ENCODE measurements around the gene IKZF3.

Gene IKZF3

GRCh38 chr17:39863918-39864746, at the start of gene IKZF3:
Gene IKZF3, minus strand, starts transcription at chr17:39864312. Its CDS starts 186 bp downstream, at chr17:39864126.
- no peaks in the 10 kb centered on the region for H3K9me2 ChIP-seq (replicated peaks; ENCODE audit: low read depth, low read length)
- H3K79me2 ChIP-seq (ENCODE audit: insufficient read depth, low read length): no peaks in the 10 kb centered on the region
- H3K27me3 ChIP-seq (ENCODE audit: insufficient read depth, low read length, poor library complexity, severe bottlenecking): peaks cover 49% of the 10 kb centered on the region
- H3K4me2 ChIP-seq (ENCODE audit: low read depth, low read length, poor library complexity, severe bottlenecking): peak within 1 kb of the TSS; percentile 56
- no peaks in the 10 kb centered on the region for H3K9me3 ChIP-seq (ENCODE audit: insufficient read depth, low read depth, low read length)
- H2AFZ ChIP-seq (ENCODE audit: low read length): peak within 1 kb of the TSS; percentile 37
- no peak within 1 kb of the TSS for H3K9ac ChIP-seq (ENCODE audit: low read depth, low read length, poor library complexity, severe bottlenecking)
- no peaks in the 10 kb centered on the region for H4K20me1 ChIP-seq (ENCODE audit: insufficient read depth, low read length, poor library complexity, severe bottlenecking)
- no peaks in the 10 kb centered on the region for H3K4me1 ChIP-seq (ENCODE audit: insufficient read depth, low read length, poor library complexity, severe bottlenecking)
- TF ChIP-seq CTCF (conservative IDR thresholded peaks at IDR 0.05; ENCODE audit: low read length) (peak; percentile 45), EZH2phosphoT487 (IDR thresholded peaks at IDR 0.05; ENCODE audit: borderline replicate concordance) (no peak)
- H3K36me3 ChIP-seq (ENCODE audit: insufficient read depth, low read length): no peaks in the 10 kb centered on the region
- no peaks in the 10 kb centered on the region for H3F3A ChIP-seq (ENCODE audit: low read depth)
- peak within 1 kb of the TSS; percentile 56 for H3K4me3 ChIP-seq (ENCODE audit: low read length, poor library complexity, severe bottlenecking)

- no peak overlapping the region for H3K9ac ChIP-seq (ENCODE audit: low read depth, low read length, poor library complexity, severe bottlenecking)
- TF ChIP-seq EZH2phosphoT487 (IDR thresholded peaks at IDR 0.05; ENCODE audit: borderline replicate concordance) (no peak), CTCF (conservative IDR thresholded peaks at IDR 0.05; ENCODE audit: low read length) (no peak)
- no peaks in the 10 kb centered on the region for H3K36me3 ChIP-seq (ENCODE audit: insufficient read depth, low read length)
- no peak overlapping the region for H3K4me2 ChIP-seq (ENCODE audit: low read depth, low read length, poor library complexity, severe bottlenecking)
- H3K79me2 ChIP-seq (ENCODE audit: insufficient read depth, low read length): no peaks in the 10 kb centered on the region
- H3F3A ChIP-seq (ENCODE audit: low read depth): no peaks in the 10 kb centered on the region
- peaks cover under 1% of the 10 kb centered on the region for H3K4me1 ChIP-seq (ENCODE audit: insufficient read depth, low read length, poor library complexity, severe bottlenecking)
- H3K9me3 ChIP-seq (ENCODE audit: insufficient read depth, low read depth, low read length): no peaks in the 10 kb centered on the region
- no peak overlapping the region for H3K4me3 ChIP-seq (ENCODE audit: low read length, poor library complexity, severe bottlenecking)
- H3K27me3 ChIP-seq (ENCODE audit: insufficient read depth, low read length, poor library complexity, severe bottlenecking): no peaks in the 10 kb centered on the region
- no peak overlapping the region for H2AFZ ChIP-seq (ENCODE audit: low read length)
- H4K20me1 ChIP-seq (ENCODE audit: insufficient read depth, low read length, poor library complexity, severe bottlenecking): no peaks in the 10 kb centered on the region
- H3K9me2 ChIP-seq (replicated peaks; ENCODE audit: low read depth, low read length): no peaks in the 10 kb centered on the region
Observed at GRCh38 chr17:39908789-39909352, 44.8 kb upstream of the IKZF3 start.

GRCh38 chr17:39904990-39905288, 40.8 kb upstream of the IKZF3 start:
- Histone ChIP-seq H3F3A (ENCODE audit: low read depth) (no peaks in the 10 kb centered on the region), H3K9me2 (replicated peaks; ENCODE audit: low read depth, low read length) (no peaks in the 10 kb centered on the region), H3K27me3 (ENCODE audit: insufficient read depth, low read length, poor library complexity, severe bottlenecking) (no peaks in the 10 kb centered on the region), H3K79me2 (ENCODE audit: insufficient read depth, low read length) (no peaks in the 10 kb centered on the region), H3K9ac (ENCODE audit: low read depth, low read length, poor library complexity, severe bottlenecking) (no peak overlapping the region), H3K36me3 (ENCODE audit: insufficient read depth, low read length) (no peaks in the 10 kb centered on the region), H3K4me2 (ENCODE audit: low read depth, low read length, poor library complexity, severe bottlenecking) (no peak overlapping the region), H4K20me1 (ENCODE audit: insufficient read depth, low read length, poor library complexity, severe bottlenecking) (no peaks in the 10 kb centered on the region), H3K4me3 (ENCODE audit: low read length, poor library complexity, severe bottlenecking) (no peak overlapping the region), H3K4me1 (ENCODE audit: insufficient read depth, low read length, poor library complexity, severe bottlenecking) (peaks cover 8% of the 10 kb centered on the region), H3K9me3 (ENCODE audit: insufficient read depth, low read depth, low read length) (no peaks in the 10 kb centered on the region), H2AFZ (ENCODE audit: low read length) (no peak overlapping the region)
- TF ChIP-seq EZH2phosphoT487 (IDR thresholded peaks at IDR 0.05; ENCODE audit: borderline replicate concordance): no peak
- TF ChIP-seq CTCF (conservative IDR thresholded peaks at IDR 0.05; ENCODE audit: low read length): no peak

Data from Loucy (cell line).